ENCODE results near the gene CCNF.
A peak's percentile ranks its signal among the peaks of the same experiment; 100 is the strongest.

The CCNF gene

DNA sequence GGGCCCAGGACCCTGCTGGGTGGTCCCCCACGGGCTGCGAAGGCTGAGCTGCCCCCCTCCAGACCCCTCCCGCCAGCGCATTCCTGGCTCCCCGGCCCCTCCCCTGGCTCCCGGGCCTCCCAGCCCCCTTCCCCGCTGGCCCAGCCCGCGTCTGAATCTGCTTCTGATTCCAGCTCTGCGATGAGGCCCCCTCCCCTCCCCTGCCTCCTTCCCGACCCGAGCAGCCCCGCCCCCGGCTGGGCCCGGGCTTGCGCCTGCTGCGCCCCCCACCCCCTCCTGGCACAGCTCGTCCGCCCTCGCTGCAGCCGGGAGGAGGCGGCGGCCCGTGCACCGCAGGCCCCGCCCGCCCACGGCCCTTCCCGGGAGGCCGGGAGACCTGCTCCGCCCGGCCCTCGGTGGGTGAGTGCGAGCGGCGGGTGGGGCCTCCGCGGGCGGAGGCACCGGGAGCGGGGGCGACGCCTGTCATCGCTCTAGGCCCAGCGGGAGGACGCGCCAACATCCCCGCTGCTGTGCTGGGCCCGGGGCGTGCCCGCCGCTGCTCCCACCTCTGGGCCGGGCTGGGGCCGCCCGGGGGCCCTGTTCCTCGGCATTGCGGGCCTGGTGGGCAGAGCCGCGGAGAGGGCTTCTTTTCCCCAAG is 41.9 kb downstream of the CCNF start, which contains the start of gene NTN3:
NTN3 (plus strand) TSS at position 282 of the 637 bp plus-strand sequence. CDS start 405 bp downstream, outside the sequence.
- no peak for DNase-seq (ENCODE audit: low read depth)
- TF ChIP-seq, protein P1, sequence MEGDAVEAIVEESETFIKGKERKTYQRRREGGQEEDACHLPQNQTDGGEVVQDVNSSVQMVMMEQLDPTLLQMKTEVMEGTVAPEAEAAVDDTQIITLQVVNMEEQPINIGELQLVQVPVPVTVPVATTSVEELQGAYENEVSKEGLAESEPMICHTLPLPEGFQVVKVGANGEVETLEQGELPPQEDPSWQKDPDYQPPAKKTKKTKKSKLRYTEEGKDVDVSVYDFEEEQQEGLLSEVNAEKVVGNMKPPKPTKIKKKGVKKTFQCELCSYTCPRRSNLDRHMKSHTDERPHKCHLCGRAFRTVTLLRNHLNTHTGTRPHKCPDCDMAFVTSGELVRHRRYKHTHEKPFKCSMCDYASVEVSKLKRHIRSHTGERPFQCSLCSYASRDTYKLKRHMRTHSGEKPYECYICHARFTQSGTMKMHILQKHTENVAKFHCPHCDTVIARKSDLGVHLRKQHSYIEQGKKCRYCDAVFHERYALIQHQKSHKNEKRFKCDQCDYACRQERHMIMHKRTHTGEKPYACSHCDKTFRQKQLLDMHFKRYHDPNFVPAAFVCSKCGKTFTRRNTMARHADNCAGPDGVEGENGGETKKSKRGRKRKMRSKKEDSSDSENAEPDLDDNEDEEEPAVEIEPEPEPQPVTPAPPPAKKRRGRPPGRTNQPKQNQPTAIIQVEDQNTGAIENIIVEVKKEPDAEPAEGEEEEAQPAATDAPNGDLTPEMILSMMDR (conservative IDR thresholded peaks at IDR 0.05; ENCODE audit: control insufficient read depth, insufficient read depth, low read depth, low read length) = no peak
- H3K4me3 ChIP-seq (ENCODE audit: control insufficient read depth, low read depth, low read length) = no peak within 1 kb of the TSS

- TF ChIP-seq, protein P1 (conservative IDR thresholded peaks at IDR 0.05; ENCODE audit: control insufficient read depth, insufficient read depth, low read depth, low read length) = no peak
- H3K4me3 ChIP-seq (ENCODE audit: control insufficient read depth, low read depth, low read length) = no peak overlapping the region
- no peak for DNase-seq (ENCODE audit: low read depth)
Measured at GRCh38 chr16:2471653-2472487, 42.6 kb downstream of the CCNF start.

DNA sequence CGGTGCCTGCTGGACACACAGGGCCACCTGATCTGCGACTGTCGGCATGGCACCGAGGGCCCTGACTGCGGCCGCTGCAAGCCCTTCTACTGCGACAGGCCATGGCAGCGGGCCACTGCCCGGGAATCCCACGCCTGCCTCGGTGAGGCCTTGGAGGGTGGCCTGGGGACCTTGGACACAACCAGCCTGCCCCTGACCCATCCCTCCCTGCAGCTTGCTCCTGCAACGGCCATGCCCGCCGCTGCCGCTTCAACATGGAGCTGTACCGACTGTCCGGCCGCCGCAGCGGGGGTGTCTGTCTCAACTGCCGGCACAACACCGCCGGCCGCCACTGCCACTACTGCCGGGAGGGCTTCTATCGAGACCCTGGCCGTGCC is 43.2 kb downstream of the CCNF start:
- no peak for DNase-seq (ENCODE audit: low read depth)
- TF ChIP-seq, protein P1 (conservative IDR thresholded peaks at IDR 0.05; ENCODE audit: control insufficient read depth, insufficient read depth, low read depth, low read length) = no peak
- H3K4me3 ChIP-seq (ENCODE audit: control insufficient read depth, low read depth, low read length) = no peak overlapping the region

GRCh38 chr16:2472885-2473445 is 43.7 kb downstream of the CCNF start:
- no peak overlapping the region for H3K4me3 ChIP-seq (ENCODE audit: control insufficient read depth, low read depth, low read length)

DNA sequence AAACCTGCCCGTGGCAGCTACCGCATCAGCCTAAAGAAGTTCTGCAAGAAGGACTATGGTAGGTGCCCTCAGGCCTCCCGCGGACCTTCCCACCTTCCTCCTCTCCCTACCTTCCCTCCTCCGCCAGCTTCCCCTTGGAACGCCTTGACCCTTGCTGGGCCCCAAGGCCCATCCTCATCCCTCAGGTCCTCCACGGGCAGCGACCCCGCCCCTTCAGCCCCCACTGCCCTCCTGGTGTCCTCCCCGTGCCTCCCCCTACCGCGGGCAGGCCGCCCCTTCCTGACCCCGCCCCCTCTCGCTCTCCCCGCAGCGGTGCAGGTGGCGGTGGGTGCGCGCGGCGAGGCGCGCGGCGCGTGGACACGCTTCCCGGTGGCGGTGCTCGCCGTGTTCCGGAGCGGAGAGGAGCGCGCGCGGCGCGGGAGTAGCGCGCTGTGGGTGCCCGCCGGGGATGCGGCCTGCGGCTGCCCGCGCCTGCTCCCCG is 44.2 kb downstream of the CCNF start:
- TF ChIP-seq, protein P1 (conservative IDR thresholded peaks at IDR 0.05; ENCODE audit: control insufficient read depth, insufficient read depth, low read depth, low read length) = no peak
- H3K4me3 ChIP-seq (ENCODE audit: control insufficient read depth, low read depth, low read length) = no peak overlapping the region
- no peak for DNase-seq (ENCODE audit: low read depth)

More at GRCh38 chr16:2472885-2473445, 43.7 kb downstream of the CCNF start:
- no peak for DNase-seq (ENCODE audit: low read depth)
- TF ChIP-seq, protein P1 (conservative IDR thresholded peaks at IDR 0.05; ENCODE audit: control insufficient read depth, insufficient read depth, low read depth, low read length) = no peak

GRCh38 chr16:2473999-2474876 is 45.0 kb downstream of the CCNF start:
- H3K4me3 ChIP-seq (ENCODE audit: control insufficient read depth, low read depth, low read length) = peak overlapping the region; percentile 61
- TF ChIP-seq, protein P1 (conservative IDR thresholded peaks at IDR 0.05; ENCODE audit: control insufficient read depth, insufficient read depth, low read depth, low read length) = no peak
- no peak for DNase-seq (ENCODE audit: low read depth)

Measured in fibroblast of mammary gland (primary cell).